Measurements from ENCODE around the gene PCDHGA10. TPM values are rescaled to one million over a fixed set of nuclear protein-coding genes. Genes with fewer than 3 reads are reported as not detected.
"Not testable (repeated sequence)": the region's sequence is repeated elsewhere in the genome, so short reads cannot be mapped to it uniquely, and the experiment has no call there.

PCDHGA10 gene
- polyA plus RNA-seq, 1 of the 3 experiments (the other 2 are of a cell fraction): 2.0 TPM

GRCh38 chr5:141431286-141431685, 18.5 kb downstream of the PCDHGA10 start:
- Histone ChIP-seq H3K36me3 (replicated peaks in 1 of 2; ENCODE audit: control insufficient read depth in 1 of 2, insufficient read depth in 2 of 2, low read length in 1 of 2) (peaks cover 3 to 31% of the 10 kb centered on the region in 2 experiments), H3K9ac (no peak overlapping the region), H4K20me1 (ENCODE audit: insufficient read depth) (no peaks in the 10 kb centered on the region), H3K27ac (ENCODE audit: low read depth in 2 of 2, low read length in 1 of 2) (no peak overlapping the region), H3K4me2 (no peak overlapping the region), H3K79me2 (ENCODE audit: insufficient read depth) (peaks cover 10% of the 10 kb centered on the region; the same call in 1 of the 2 replicates), H3K4me1 (ENCODE audit: control insufficient read depth in 1 of 2, insufficient read depth in 2 of 2, low read depth in 1 of 2, low read length in 1 of 2) (no peaks in the 10 kb centered on the region), H3K27me3 (ENCODE audit: insufficient read depth) (no peaks in the 10 kb centered on the region), H3F3A (replicated peaks; ENCODE audit: insufficient read depth) (peaks cover 8% of the 10 kb centered on the region), H3K9me3 (no peaks in the 10 kb centered on the region), H3K9me2 (no peaks in the 10 kb centered on the region), H3K4me3 (ENCODE audit: low read depth in 2 of 2, low read length in 1 of 2) (peak overlapping the region in 1 of 2 experiments; percentile 12; a peak in 1 of 4 replicates), H2AFZ (ENCODE audit: low read depth) (no peak overlapping the region)
- WGBS (ENCODE audit: low lambda C conversion rate): 96% methylated on average over 34 of the region's 37 CpGs
- ChIA-PET CTCF (interaction anchor here (1.7 kb wide), 1 partner anchor 14 kb away, joined by 6 read pairs; the partner anchor contains the start of gene PCDHGB7), POLR2A (no interaction called here)
- DNase-seq: no peak
- no peak for TF ChIP-seq SMC3 (IDR thresholded peaks at IDR 0.05; ENCODE audit: low read depth, low read length)

DNA sequence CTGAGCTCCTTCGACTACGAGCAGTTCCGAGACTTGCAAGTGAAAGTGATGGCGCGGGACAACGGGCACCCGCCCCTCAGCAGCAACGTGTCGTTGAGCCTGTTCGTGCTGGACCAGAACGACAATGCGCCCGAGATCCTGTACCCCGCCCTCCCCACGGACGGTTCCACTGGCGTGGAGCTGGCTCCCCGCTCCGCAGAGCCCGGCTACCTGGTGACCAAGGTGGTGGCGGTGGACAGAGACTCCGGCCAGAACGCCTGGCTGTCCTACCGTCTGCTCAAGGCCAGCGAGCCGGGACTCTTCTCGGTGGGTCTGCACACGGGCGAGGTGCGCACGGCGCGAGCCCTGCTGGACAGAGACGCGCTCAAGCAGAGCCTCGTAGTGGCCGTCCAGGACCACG, 19.5 kb downstream of the PCDHGA10 start:
- H3K27ac ChIP-seq (ENCODE audit: low read depth in 2 of 2, low read length in 1 of 2); H3K9ac ChIP-seq; H3K9me2 ChIP-seq; H3K4me1 ChIP-seq (ENCODE audit: control insufficient read depth in 1 of 2, insufficient read depth in 2 of 2, low read depth in 1 of 2, low read length in 1 of 2); H3K27me3 ChIP-seq (ENCODE audit: insufficient read depth); H3F3A ChIP-seq (replicated peaks; ENCODE audit: insufficient read depth); H3K4me2 ChIP-seq; H4K20me1 ChIP-seq (ENCODE audit: insufficient read depth); H2AFZ ChIP-seq (ENCODE audit: low read depth); POLR2A ChIA-PET; DNase-seq; H3K9me3 ChIP-seq: not testable (repeated sequence)
- CTCF ChIA-PET: interaction anchor here (1.7 kb wide), 1 partner anchor 15 kb away, joined by 6 read pairs; the partner anchor contains the start of gene PCDHGB7
- peaks cover 3 to 22% of the 10 kb centered on the region in 2 experiments for H3K36me3 ChIP-seq (replicated peaks in 1 of 2; ENCODE audit: control insufficient read depth in 1 of 2, insufficient read depth in 2 of 2, low read length in 1 of 2)
- 92% methylated on average over 20 of the region's 38 CpGs for WGBS (ENCODE audit: low lambda C conversion rate)
- peak overlapping the region in 1 of 2 experiments; percentile 6; a peak in 1 of 4 replicates for H3K4me3 ChIP-seq (ENCODE audit: low read depth in 2 of 2, low read length in 1 of 2)
- H3K79me2 ChIP-seq (ENCODE audit: insufficient read depth): peaks cover 10% of the 10 kb centered on the region; the same call in 1 of the 2 replicates

GRCh38 chr5:141432726-141433125, 19.9 kb downstream of the PCDHGA10 start:
- H2AFZ ChIP-seq (ENCODE audit: low read depth); CTCF ChIA-PET; DNase-seq; H3F3A ChIP-seq (replicated peaks; ENCODE audit: insufficient read depth); H3K27me3 ChIP-seq (ENCODE audit: insufficient read depth); H3K4me2 ChIP-seq; H4K20me1 ChIP-seq (ENCODE audit: insufficient read depth); H3K9me2 ChIP-seq; H3K9me3 ChIP-seq; H3K9ac ChIP-seq; H3K4me1 ChIP-seq (ENCODE audit: control insufficient read depth in 1 of 2, insufficient read depth in 2 of 2, low read depth in 1 of 2, low read length in 1 of 2); H3K27ac ChIP-seq (ENCODE audit: low read depth in 2 of 2, low read length in 1 of 2); POLR2A ChIA-PET; H3K4me3 ChIP-seq (ENCODE audit: low read depth in 2 of 2, low read length in 1 of 2): not testable (repeated sequence)
- WGBS (ENCODE audit: low lambda C conversion rate): 93% methylated on average over 23 of the region's 29 CpGs
- Histone ChIP-seq H3K79me2 (ENCODE audit: insufficient read depth) (peaks cover 10% of the 10 kb centered on the region; the same call in 1 of the 2 replicates), H3K36me3 (replicated peaks in 1 of 2; ENCODE audit: control insufficient read depth in 1 of 2, insufficient read depth in 2 of 2, low read length in 1 of 2) (peaks cover 3 to 20% of the 10 kb centered on the region in 2 experiments)

GRCh38 chr5:141434006-141434405, 21.2 kb downstream of the PCDHGA10 start:
- H3K36me3 ChIP-seq (replicated peaks in 1 of 2; ENCODE audit: control insufficient read depth in 1 of 2, insufficient read depth in 2 of 2, low read length in 1 of 2): peaks cover 3 to 11% of the 10 kb centered on the region in 2 experiments
- no peak overlapping the region for H3K9ac ChIP-seq
- TF ChIP-seq TEAD4 (IDR thresholded peaks at IDR 0.05; ENCODE audit: borderline replicate concordance, insufficient read depth) (no peak), POLR2AphosphoS5 (IDR thresholded peaks at IDR 0.05; ENCODE audit: low read depth, low read length) (no peak), RCOR1 (IDR thresholded peaks at IDR 0.05; ENCODE audit: low read length) (no peak), GABPA (IDR thresholded peaks at IDR 0.05; ENCODE audit: low read depth) (no peak), IRF3 (IDR thresholded peaks at IDR 0.05; ENCODE audit: low read depth, low read length) (no peak), FOSL2 (IDR thresholded peaks at IDR 0.05; ENCODE audit: borderline replicate concordance, low read depth) (no peak)
- TF ChIP-seq, protein P1, sequence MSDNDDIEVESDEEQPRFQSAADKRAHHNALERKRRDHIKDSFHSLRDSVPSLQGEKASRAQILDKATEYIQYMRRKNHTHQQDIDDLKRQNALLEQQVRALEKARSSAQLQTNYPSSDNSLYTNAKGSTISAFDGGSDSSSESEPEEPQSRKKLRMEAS (IDR thresholded peaks at IDR 0.05; ENCODE audit: low read depth): no peak
- no peaks in the 10 kb centered on the region for H3K27me3 ChIP-seq (ENCODE audit: insufficient read depth)
- CTCF ChIA-PET: no interaction called here
- no peak overlapping the region for H3K4me3 ChIP-seq (ENCODE audit: low read depth in 2 of 2, low read length in 1 of 2)
- WGBS (ENCODE audit: low lambda C conversion rate): 58% methylated on average over 2 of the region's 2 CpGs
- H3K4me2 ChIP-seq: no peak overlapping the region
- no peaks in the 10 kb centered on the region for H3K9me3 ChIP-seq
- H3K4me1 ChIP-seq (ENCODE audit: control insufficient read depth in 1 of 2, insufficient read depth in 2 of 2, low read depth in 1 of 2, low read length in 1 of 2): no peaks in the 10 kb centered on the region
- H3K9me2 ChIP-seq: no peaks in the 10 kb centered on the region
- no peak overlapping the region for H2AFZ ChIP-seq (ENCODE audit: low read depth)
- 0 out of 2 replicates have a peak, but pooled peaks cover 10% of the 10 kb centered on the region for H3K79me2 ChIP-seq (ENCODE audit: insufficient read depth)
- DNase-seq: no peak
- H4K20me1 ChIP-seq (ENCODE audit: insufficient read depth): no peaks in the 10 kb centered on the region
- peaks cover 8% of the 10 kb centered on the region for H3F3A ChIP-seq (replicated peaks; ENCODE audit: insufficient read depth)
- no peak overlapping the region for H3K27ac ChIP-seq (ENCODE audit: low read depth in 2 of 2, low read length in 1 of 2)
- POLR2A ChIA-PET: no interaction called here

Measured in SK-N-SH (cell line).